Esophagus squamous epithelium (tissue), 5 donors: ENCODE data around the gene CCDC175. TPM values are rescaled to one million over a fixed set of nuclear protein-coding genes. Genes with fewer than 3 reads are reported as not detected.

Experiments used
- DNase-seq: peaks from one replicate; lab custom pipeline; 2025; lab: John Stamatoyannopoulos, UW
- H3K27ac ChIP-seq, 4 donors: fragments of 200-600 bp; sonication (generic); one replicate each; pipeline ENCODE4 v1.5.1; 2016 to 2019; ENCODE audit warnings: mild to moderate bottlenecking in 1 of 4
- H3K27me3 ChIP-seq, 4 donors: fragments of 200-600 bp; sonication (generic); 1 replicate in 3 of 4; 2 replicates in 1 of 4; pipeline versions ENCODE4 v1.5.1 to v1.6.0; 2017 to 2021; ENCODE audit warnings: antibody characterized with exemption in 1 of 4
- H3K36me3 ChIP-seq, 3 donors: fragments of 200-600 bp; sonication (generic); one replicate each; pipeline ENCODE4 v1.5.1; 2016 to 2019
- H3K4me1 ChIP-seq, 3 donors: fragments of 200-600 bp; sonication (generic); one replicate each; pipeline ENCODE4 v1.5.1; 2017 to 2019
- H3K4me3 ChIP-seq, 4 donors: fragments of 200-600 bp; sonication (generic); 1 replicate in 3 of 4; 2 replicates in 1 of 4; pipeline ENCODE4 v1.5.1; 2016 to 2019; ENCODE audit warnings: mild to moderate bottlenecking in 2 of 4, moderate library complexity in 1 of 4
- H3K9me3 ChIP-seq, 3 donors: fragments of 200-600 bp; sonication (generic); one replicate each; pipeline ENCODE4 v1.5.1; 2016 to 2019
- CTCF ChIP-seq, 6 experiments: fragments of 450-650 bp in 4 of 6; fragments of 200-600 bp in 2 of 6; sonication (generic) in 2 of 6; IDR thresholded peaks; one replicate each; pipeline ENCODE4 v1.5.1; 2016 to 2019; ENCODE audit warnings: antibody characterized with exemption in 6 of 6, mild to moderate bottlenecking in 4 of 6, moderate library complexity in 4 of 6
- POLR2A ChIP-seq, 4 donors: fragments of 450-650 bp; IDR thresholded peaks; one replicate each; pipeline ENCODE4 v1.6.1; 2017; ENCODE audit warnings: antibody characterized with exemption in 4 of 4, mild to moderate bottlenecking in 4 of 4, moderate library complexity in 3 of 4
- WGBS, 2 donors: methylation state at CpG; one replicate each; pipeline ENCODE4 v1.1.5; 2018; 5-methylcytosine and 5-hydroxymethylcytosine counted together
- intact Hi-C: fragments of 100-400 bp; cut with DNase I; formaldehyde crosslinking; loops from one replicate; pipeline ENCODE4 v1.15.0; 2022
- total RNA-seq, 4 donors: library from RNA; depleted of rRNA; stranded (reverse); fragments of >200 nt; gene quantifications; one replicate each; pipeline ENCODE4 v1.1.0, GENCODE V29; 2016
- donor health status: DM: yes; HTN: yes; CAD: no.

Gene CCDC175
- total RNA-seq, 4 donors from 2014 or later, result not detected

- no peaks in the 10 kb centered on the region for H3K9me3 ChIP-seq
- no peak overlapping the region for H3K27ac ChIP-seq
- DNase-seq, result no peak
- H3K4me3 ChIP-seq, result no peak overlapping the region
- WGBS, 2 donors, result 67 to 78% methylated on average over 3 of the region's 3 CpGs
- H3K4me1 ChIP-seq, result no peaks in the 10 kb centered on the region
- intact Hi-C loops, result no loop called here
- TF ChIP-seq POLR2A (IDR thresholded peaks at IDR 0.05) (no peak), CTCF (IDR thresholded peaks at IDR 0.05) (no peak)
- H3K27me3 ChIP-seq, result peaks cover 0 to 32% (median 0%) of the 10 kb centered on the region in 4 donors
- H3K36me3 ChIP-seq, result no peaks in the 10 kb centered on the region
Measured at GRCh38 chr14:59566725-59567124, 9.9 kb downstream of the CCDC175 start.

- H3K36me3 ChIP-seq, result no peaks in the 10 kb centered on the region
- no peak overlapping the region for H3K4me3 ChIP-seq
- intact Hi-C loops, result no loop called here
- WGBS, 2 donors, result 21 to 47% methylated on average over 1 of the region's 1 CpG
- H3K27ac ChIP-seq, result no peak overlapping the region
- TF ChIP-seq CTCF (IDR thresholded peaks at IDR 0.05) (no peak), POLR2A (IDR thresholded peaks at IDR 0.05) (no peak)
- no peak for DNase-seq
- no peaks in the 10 kb centered on the region for H3K4me1 ChIP-seq
- peaks cover 0 to 32% (median 0%) of the 10 kb centered on the region in 4 donors for H3K27me3 ChIP-seq
- H3K9me3 ChIP-seq, result no peaks in the 10 kb centered on the region
Measured at GRCh38 chr14:59566296-59566695, 10.3 kb downstream of the CCDC175 start.

- Histone ChIP-seq H3K36me3 (no peaks in the 10 kb centered on the region), H3K27ac (no peak overlapping the region), H3K4me3 (no peak overlapping the region), H3K27me3 (peaks cover 0 to 31% (median 0%) of the 10 kb centered on the region in 4 donors), H3K4me1 (no peaks in the 10 kb centered on the region), H3K9me3 (no peaks in the 10 kb centered on the region)
- TF ChIP-seq CTCF (IDR thresholded peaks at IDR 0.05) (no peak), POLR2A (IDR thresholded peaks at IDR 0.05) (no peak)
- no peak for DNase-seq
- intact Hi-C loops, result no loop called here
- WGBS, 2 donors, result 57 to 80% methylated on average over 1 of the region's 1 CpG
Measured at GRCh38 chr14:59565087-59565486, 11.5 kb downstream of the CCDC175 start.

- Histone ChIP-seq H3K4me3 (no peak overlapping the region), H3K27me3 (peaks cover 0 to 28% (median 0%) of the 10 kb centered on the region in 4 donors), H3K9me3 (no peaks in the 10 kb centered on the region), H3K36me3 (no peaks in the 10 kb centered on the region), H3K27ac (no peak overlapping the region), H3K4me1 (no peaks in the 10 kb centered on the region)
- TF ChIP-seq POLR2A (IDR thresholded peaks at IDR 0.05) (no peak), CTCF (IDR thresholded peaks at IDR 0.05) (no peak)
- DNase-seq, result no peak
- intact Hi-C loops, result no loop called here
- 8 to 28% methylated on average over 2 of the region's 2 CpGs for WGBS, 2 donors
Measured at GRCh38 chr14:59564366-59564765, 12.2 kb downstream of the CCDC175 start.

- no peak for DNase-seq
- Histone ChIP-seq H3K27me3 (peaks cover 0 to 6% (median 0%) of the 10 kb centered on the region in 4 donors), H3K36me3 (no peaks in the 10 kb centered on the region), H3K9me3 (no peaks in the 10 kb centered on the region), H3K4me1 (no peaks in the 10 kb centered on the region), H3K4me3 (no peak overlapping the region), H3K27ac (no peak overlapping the region)
- intact Hi-C loops, result no loop called here
- 69 to 71% methylated on average over 2 of the region's 2 CpGs for WGBS, 2 donors
- TF ChIP-seq CTCF (IDR thresholded peaks at IDR 0.05) (no peak), POLR2A (IDR thresholded peaks at IDR 0.05) (no peak)
Measured at GRCh38 chr14:59547310-59547709, 29.3 kb downstream of the CCDC175 start.
